Measurements from ENCODE around the gene VCAN.

VCAN gene

DNA sequence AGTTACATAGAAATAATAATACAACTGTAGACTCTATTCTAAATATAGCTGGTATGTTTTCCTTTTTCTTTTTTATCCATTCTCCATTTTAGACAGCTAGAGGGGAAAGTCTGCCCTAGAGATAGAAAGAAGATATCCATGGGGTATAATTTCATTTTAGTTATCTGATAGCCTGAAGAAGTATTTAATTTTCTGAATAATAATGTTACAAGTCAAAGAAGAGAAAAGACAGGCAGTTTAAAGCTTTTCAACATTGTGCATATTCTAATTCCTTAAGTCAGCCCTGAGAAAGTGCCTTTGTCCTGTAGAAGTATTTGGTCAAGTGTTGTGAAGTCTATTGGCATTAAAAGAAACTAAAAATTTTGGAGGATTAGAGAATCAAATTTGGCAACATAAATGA is 2.5 kb upstream of the VCAN start:
- DNase-seq (ENCODE audit: low spot score) = no peak

DNA sequence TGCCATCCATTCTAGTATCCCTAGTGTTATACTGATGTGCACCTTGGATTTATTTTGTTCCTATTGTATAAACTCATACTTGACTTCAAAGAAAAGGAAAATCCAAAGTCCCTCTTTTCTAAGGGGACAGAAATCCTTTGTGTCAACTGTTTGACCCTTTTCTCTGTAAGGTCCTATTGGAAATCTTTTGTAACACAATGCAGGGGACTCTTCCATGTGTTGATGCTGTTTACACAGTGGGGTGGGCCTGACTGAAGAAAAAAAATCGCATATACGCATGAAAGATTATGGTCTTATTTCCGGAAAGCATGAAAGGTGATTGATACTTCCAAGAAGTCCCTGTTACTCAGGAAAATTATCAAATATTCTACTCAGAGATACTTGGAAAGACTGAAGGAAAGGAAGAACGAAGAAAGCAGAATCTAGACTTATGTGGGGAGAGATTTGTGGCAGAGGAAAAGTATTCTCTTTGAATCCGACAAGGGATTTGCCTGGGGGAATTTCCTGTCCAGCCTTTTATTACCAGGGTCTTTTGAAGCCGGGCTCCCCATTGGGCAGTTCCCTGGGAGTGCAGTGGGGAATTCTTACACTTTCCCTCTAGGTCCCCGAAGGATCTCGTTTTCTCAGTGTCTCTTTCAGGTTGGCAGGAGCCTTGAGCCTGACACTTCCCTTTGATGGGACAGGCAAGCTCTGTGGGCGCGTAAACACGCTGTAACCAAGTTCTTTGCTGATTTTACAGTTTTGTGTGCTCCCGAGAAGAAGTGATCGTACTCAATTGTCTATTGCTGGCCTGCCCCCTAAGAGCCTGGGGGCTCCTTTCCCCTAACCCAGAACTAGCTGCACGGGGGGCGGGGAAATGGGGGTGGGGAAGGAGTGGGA is 779 bp upstream of the VCAN start:
- DNase-seq (ENCODE audit: low spot score) = no peak

DNA sequence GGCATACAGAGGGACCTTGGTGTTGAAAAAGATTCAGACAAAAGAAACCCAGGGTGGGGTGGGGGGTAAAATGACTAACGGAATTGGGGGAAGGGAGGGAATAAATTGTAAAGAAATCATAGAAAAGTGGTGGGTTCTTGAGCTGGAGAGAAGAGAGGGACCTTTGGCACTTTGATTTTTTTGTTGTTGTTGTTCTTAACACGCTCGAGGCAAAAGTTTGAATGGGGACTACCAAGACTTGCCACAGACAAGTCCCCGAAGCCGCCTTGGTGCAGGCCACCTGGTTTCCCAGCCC is 616 bp downstream of the VCAN start:
- DNase-seq (ENCODE audit: low spot score) = no peak

DNA sequence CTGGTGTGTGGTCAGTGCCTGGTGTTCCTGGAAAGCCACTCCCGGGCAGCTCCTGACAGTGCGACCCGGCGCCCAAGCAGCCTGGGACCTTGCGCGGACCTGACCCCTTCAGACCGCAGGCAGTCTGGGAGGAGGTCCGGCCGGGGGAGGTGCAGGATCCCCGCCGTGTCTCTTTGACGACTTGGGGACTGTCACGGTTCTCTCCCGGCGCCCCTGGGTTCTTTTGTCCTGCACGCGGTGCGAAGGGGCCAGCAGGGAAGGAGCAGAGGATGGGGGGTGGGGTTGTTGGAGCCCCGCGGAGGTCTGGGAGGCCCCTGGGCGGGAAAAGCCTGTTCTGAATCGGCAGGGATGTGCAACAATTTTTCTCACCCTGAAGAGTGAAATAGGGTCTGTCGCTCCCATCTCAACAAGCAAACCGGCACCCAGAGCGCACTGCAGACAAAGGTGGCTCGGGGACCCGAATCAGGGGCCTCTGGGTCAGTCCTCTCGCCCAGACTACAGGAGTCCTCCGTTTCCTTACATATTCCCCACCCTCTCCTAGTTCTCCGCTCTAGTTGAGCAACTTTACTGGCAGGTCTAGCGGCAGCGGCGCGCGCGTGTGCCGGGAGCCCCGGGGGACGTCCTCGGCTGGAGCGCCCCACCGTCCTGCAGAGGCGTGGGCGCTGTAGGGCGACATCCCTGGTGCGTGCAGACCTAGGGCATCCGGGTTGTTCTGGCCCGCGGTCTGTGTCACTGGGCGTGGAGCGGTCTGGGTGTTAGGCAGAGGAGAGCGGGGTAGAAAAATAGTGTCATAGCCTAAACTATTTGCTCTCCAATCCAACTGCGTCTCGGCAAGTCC is 1.2 kb downstream of the VCAN start:
- no peak for DNase-seq (ENCODE audit: low spot score)

DNA sequence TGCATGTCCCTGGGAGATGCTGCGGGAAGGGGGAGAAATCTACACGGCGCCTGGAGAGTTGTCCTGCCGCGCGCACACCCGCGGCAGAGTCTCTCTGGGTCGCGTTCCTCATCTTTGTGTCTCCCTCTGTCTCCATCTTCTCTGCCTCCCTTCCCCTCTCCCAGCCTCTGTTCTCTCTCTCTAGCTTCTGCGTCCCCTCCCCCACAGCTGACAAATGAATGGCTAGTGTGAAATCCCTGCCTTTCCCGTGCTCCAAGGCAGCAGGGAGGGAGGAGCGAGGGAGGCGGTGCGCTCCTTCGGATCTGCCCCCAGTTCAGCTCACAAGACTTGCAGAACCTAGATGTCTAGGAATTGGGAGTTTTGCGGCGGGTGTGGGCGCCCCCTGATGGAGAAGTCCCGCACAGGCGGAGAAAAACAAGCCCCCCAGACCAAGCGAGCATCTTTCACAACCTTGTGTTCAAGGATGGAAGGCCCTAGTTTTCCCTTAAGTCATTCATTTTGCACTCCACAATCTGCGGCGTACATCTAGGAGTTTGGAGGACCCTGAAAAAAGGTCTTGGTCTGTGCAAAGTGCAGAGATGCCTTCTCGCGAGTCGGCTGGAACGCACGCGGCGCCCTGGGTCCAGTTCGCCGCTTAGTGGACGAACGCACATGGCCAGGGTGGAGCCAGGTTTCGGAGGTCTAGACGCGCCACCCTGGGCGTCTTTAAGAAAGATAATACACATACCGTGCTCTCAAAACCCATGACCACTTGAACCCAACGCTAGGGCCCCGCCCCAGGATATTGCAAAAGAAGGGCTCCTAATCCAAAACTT is 2.0 kb downstream of the VCAN start:
- peak; percentile 87 for DNase-seq (ENCODE audit: low spot score)

DNA sequence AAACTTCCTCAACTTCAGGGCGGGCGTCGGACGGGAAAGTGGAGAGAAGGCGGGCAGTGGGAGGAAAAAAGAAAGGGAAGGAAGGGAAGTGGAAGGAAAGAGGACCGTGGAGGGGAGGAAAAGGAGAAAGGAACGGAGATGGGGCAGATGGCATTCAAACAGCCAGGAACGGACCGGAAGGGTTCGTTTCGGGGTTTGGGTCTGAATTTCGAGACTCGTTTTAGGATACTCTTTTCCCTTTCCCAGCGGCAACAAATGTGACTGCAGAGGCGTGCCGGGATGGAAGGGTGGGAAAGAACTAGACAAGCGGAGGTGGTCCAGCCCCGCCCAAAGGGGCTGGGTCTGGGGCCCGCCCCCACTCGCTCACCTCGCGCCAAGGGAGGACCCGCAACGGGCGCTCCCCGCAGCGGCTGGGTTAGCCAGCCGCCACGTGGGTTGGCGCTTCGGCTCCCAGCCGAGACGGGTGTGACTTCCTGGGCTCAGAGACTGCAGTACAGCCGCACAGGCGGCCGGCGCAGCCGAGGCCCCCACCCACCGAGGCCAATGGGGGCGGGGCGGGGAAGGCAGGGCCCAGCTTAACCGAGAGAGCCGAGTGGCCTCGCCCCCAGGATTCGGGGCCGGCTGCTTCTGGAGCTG is 2.7 kb downstream of the VCAN start:
- DNase-seq (ENCODE audit: low spot score) = peak; percentile 57

DNA sequence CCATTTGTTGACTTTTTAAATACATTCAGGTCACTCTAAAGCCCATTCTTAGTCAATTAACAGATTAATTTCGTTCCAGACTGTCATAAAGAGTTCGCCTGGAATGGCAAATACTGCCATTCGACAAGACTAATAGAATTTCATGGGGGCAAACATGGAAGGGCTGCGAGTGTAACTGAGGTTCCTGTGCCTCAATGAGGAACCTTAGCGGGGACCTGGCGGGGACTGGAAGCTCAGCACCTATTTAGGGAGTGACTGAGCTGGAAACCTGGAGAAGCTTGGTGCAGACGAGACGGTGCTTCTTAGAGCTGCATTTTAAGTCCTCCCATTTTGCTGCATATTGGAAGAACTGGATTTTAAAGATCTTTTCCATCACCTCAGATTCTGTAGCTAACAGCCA is 3.4 kb downstream of the VCAN start:
- no peak for DNase-seq (ENCODE audit: low spot score)

DNA sequence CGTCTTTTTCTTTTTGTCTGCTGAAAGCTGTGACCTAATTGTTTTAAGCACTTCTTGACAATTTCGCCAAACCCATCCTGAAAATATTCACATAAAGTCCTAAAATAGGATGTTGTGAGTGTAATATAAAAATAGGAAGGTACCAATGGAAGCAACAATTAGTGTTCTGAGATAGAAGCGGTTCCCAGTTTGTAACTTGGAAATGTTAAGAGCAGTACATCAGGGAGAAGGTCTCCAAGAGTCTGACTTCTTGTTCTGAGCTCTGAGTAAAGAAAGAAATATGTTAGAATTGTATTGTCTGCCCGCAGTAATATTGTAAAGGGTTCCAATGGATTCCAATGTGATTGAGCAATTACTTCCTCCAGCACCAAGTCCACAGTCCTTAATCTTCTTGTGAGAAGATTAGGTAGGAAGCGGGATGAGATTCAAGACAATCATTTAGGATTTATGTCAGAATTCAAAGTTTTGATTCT is 3.9 kb downstream of the VCAN start:
- DNase-seq (ENCODE audit: low spot score) = no peak

DNA sequence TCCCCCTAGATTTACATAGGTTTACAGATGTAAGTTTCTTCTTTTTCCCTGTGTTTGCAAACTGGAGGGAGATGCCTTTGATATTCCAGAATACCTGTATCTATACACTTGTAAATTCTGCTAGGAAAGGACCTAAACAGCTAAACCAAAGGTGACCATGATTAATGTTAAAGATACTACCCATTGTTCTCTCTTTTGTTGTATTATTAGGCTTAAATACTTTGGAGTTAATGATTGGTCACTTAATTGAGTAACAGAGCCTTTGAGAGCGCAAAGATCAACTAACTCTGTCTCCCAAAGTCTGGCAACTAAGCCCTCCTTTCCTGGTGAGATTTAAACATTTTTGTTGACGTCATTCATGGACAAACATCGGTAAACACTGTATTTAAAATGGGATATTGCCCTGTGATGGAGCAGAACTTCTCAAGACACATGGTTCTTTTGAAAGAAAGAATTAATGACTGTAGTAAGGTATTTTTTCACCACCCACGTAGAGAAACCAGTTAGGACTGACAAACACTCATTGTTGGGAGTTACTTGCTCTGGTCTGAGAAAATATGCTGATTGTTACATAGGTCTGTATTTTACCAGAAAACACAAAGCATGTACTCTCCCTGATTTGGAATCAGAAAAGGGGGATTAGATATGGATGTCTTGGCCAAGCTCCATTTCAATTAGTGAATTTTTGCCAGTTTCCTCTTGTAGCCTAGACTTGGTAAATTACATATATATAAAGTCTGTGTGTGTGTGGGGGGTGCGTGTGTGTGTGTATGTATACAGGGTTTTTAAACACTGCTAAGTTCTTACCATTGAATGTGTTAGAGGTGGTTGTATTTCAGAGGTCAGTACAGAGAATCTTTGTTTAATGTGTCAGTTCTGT is 4.6 kb downstream of the VCAN start:
- DNase-seq (ENCODE audit: low spot score) = no peak

DNA sequence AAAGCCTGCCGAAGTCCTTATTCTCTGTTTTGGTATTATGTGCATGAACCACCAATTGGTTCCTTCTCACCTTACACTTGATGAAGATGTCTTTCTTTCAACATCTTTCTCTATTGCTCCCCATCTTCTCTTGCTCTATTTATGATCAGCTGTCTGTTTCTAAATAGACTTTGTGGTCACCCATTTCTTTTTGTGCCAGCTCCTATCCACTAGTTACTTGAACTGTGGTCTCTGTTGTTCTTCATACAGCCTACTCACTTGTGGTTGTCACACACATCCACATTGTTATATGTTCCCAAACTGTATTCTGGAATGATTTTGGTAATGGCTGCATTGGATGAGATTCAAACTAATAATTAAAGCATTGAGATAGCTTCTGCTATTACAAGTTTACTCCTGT is 11.4 kb downstream of the VCAN start:
- no peak for DNase-seq (ENCODE audit: low spot score)

DNA sequence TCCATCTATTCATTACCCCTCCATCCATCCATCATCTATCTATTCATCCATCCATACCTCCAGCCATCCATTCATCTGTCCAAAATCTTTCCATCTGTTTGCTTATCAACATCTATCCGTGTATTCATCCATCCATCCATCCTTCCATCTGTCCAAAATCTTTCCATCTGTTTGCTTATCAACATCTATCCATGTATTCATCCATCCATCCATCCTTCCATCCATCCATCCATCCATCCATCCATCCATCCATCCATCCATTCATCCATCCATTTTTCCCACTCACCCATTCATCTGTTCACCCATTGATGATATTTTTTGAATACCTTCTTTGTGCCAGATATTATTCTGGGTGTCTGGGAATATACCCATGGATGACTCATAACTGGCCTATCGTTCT is 12.8 kb downstream of the VCAN start:
- no peak for DNase-seq (ENCODE audit: low spot score)

DNA sequence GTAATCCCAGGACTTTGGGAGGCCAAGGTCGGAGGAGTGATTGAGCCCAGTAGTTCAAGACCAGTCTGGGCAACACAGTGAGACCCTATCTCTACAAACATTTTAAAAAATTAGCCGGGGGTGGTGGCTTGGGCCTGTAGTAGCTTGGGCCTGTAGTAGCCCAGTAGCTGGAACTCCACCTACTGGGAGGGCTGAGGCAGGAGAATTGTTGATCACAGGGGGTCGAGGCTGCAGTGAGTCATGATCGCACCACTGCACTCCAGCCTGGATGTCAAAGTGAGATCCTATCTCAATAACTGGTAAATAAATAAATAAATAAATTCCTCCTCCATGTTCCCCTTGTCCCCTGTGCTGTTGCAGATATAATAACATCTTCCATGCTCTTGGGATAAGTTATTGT is 14.3 kb downstream of the VCAN start:
- no peak for DNase-seq (ENCODE audit: low spot score)

DNA sequence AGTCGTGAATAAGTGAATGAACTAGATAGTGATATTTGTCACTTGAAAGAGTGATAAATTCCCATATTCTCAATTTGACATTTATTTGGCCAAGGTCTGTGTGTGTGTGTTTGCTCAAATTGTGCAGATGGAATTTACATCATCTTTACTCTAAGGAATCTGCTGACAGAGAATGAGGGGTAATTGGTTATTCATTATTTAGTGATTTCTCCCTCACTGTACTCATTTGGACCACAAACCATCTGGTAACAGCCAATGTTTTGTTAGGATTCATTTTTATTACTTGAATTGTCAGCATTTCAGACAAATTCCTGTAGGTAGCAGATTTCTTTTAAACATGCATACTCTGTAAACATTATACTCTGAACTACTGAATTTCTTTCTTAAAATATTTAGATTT is 15.6 kb downstream of the VCAN start:
- DNase-seq (ENCODE audit: low spot score) = no peak

DNA sequence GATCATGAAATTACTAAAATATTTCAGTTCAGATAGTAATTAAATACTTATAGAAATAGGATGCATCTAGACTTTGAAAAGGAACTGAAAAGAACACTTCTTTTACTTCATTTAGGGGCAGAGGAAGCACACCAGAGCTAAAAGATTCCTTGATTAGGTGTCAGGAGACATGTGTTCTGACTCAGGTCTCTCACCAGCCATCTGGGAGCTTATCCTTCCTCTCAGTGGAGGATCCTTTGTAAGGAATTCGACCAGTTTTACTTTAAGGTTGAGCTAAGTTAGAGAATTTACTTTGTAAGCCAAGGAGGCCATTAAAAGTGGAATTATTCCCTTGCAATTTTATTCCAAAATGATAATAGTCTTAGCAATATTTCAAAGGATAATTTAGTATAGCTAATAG is 16.7 kb downstream of the VCAN start:
- no peak for DNase-seq (ENCODE audit: low spot score)

DNA sequence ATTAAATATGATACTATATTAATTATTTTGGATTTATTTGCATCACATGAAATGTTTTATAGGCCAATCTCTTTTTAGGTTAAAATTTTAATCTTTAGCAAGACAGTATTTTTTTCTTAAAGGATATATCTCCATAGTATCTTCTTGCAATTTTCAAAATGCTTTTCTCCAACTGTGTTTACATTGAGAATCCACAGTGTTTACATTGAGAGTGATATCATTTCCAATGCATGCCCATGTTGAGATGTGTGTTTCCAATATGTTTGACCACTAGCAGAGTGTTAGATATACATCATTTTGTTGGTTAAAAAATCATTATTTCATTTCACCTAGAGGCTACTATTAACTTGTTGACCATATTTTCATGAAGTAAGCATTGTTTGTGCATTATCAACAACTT is 17.3 kb downstream of the VCAN start:
- DNase-seq (ENCODE audit: low spot score) = no peak

DNA sequence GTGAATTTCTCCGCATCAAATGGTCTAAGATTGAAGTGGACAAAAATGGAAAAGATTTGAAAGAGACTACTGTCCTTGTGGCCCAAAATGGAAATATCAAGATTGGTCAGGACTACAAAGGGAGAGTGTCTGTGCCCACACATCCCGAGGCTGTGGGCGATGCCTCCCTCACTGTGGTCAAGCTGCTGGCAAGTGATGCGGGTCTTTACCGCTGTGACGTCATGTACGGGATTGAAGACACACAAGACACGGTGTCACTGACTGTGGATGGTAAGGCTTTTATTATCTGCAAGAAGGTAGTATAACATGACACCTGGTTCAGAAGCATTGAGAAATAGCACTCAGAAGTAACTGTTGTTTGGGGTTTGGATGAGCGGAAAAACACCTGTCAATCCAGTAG is 18.7 kb downstream of the VCAN start:
- no peak for DNase-seq (ENCODE audit: low spot score)

DNA sequence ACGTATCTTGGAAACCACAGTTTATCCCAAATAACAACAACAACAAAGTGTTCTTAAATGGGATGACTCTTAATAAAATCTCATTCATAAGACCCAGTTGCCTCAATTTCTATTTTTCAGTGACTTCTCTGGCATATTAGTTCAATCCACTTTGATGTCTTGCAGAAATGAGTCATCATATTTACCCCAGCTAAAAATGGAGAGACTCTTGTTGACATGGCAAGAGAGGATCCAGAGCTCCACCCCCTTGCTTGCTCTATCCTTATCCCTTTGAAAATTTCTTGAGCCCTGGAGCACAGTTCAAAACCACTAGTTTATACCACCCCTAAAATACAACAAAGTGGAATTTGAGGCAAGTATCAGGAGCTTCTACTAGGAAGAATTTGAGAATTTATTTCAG is 20.8 kb downstream of the VCAN start:
- no peak for DNase-seq (ENCODE audit: low spot score)

DNA sequence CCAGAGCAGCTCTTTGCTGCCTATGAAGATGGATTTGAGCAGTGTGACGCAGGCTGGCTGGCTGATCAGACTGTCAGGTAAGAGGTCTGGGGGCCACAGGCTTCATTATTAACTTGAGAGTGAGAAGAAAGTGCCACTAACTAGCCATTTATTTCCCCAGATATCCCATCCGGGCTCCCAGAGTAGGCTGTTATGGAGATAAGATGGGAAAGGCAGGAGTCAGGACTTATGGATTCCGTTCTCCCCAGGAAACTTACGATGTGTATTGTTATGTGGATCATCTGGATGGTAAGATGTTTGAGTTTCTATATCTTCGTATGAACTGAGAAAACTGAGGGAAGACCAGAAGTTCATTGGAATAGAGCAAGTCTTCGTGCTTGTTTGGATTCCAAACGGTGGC is 22.1 kb downstream of the VCAN start:
- DNase-seq (ENCODE audit: low spot score) = no peak

DNA sequence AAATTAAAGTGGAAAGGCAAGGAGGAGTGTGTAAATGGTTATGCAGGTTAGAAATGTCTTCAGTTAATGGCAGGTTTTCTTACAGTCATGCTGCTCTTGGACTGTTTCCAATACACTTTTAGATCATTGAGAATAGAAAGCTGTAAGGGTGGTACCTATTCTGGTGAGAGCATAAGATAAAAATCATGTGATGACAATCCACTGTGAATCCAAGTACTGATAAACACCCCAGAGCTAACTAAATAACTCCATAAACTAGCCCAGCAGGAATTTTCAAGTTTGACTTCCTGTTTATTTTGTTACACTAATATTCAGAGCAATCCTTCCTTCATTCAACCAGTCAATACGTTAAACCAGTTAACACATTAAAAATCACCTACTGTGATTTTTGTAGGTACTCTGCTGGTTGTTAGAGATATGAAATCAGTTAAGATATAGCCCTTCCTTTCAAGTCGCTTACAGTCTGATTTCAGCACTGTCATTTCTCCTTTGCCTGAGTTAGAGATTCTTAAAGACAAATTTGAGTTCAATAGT is 22.6 kb downstream of the VCAN start:
- DNase-seq (ENCODE audit: low spot score) = no peak

DNA sequence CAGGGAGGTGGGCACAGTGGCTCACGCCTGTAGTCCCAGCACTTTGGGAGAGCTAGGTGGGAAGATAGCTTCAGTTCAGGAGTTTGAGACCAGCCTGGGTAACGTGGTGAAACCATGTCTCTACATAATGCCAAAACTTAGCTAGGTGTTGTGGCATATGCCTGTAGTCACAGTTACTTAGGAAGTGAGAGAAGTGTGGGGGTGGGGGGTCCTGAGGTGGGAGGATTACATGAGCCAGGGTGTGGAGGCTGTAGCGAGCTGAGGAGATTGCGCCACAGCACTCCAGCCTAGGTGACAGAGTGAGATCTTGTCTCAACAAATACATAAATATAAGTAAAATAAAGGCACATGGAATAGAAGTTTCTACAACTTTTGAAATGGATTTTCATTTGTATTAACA is 23.1 kb downstream of the VCAN start:
- no peak for DNase-seq (ENCODE audit: low spot score)

DNA sequence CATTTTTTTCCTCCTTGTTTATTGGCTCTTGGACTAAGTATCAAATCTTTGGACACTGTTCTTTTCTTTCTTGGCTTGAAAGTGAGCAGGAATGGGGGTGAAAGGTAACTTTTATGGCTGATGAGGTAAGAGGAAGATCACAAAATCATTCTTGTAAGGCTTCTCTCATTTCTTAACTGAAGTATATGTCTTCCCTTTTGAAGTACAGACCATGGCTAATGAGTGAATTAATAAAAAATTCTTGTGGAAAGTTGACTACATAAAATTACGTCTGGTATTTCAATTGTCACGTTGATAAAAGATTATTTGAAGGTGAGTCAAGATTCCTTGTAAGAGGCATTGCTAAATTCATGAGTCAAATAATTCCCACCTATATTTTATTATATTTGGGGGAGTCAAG is 25.1 kb downstream of the VCAN start:
- DNase-seq (ENCODE audit: low spot score) = no peak

Measured in putamen (tissue), 1 donor.